ENCODE measurements around the gene C11orf24.
"Not testable (repeated sequence)": the region's sequence is repeated elsewhere in the genome, so short reads cannot be mapped to it uniquely, and the experiment has no call there.

C11orf24 gene

DNA sequence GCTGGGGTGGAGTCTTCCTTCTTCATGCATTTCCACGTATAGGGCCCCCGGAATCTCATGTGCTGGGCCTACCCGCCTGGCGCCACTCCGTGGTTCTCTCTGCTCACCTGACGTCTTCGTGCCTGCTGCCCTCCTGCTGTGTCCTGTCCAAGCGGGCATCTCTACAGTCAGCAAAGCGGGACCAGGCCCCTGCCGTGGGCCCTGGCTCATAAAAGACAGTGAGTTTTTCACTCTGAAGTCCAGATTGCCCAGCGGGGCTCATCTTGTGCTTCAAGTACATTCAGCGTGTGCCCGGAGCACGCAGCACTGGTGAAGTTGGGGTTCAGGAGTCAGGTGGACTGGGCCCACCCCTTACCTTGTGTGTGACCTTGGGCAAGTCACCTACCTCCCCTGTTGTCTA lies 17.4 kb downstream of the C11orf24 start:
- TF ChIP-seq, protein P1, sequence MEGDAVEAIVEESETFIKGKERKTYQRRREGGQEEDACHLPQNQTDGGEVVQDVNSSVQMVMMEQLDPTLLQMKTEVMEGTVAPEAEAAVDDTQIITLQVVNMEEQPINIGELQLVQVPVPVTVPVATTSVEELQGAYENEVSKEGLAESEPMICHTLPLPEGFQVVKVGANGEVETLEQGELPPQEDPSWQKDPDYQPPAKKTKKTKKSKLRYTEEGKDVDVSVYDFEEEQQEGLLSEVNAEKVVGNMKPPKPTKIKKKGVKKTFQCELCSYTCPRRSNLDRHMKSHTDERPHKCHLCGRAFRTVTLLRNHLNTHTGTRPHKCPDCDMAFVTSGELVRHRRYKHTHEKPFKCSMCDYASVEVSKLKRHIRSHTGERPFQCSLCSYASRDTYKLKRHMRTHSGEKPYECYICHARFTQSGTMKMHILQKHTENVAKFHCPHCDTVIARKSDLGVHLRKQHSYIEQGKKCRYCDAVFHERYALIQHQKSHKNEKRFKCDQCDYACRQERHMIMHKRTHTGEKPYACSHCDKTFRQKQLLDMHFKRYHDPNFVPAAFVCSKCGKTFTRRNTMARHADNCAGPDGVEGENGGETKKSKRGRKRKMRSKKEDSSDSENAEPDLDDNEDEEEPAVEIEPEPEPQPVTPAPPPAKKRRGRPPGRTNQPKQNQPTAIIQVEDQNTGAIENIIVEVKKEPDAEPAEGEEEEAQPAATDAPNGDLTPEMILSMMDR (IDR thresholded peaks at IDR 0.05; ENCODE audit: low read depth, low read length): no peak
- DNase-seq (ENCODE audit: low read depth, low spot score): no peak
- H3K4me3 ChIP-seq (ENCODE audit: low read depth, low read length): no peak overlapping the region
- in situ Hi-C loops (cut with HindIII; ENCODE audit: low sequenced_read_pairs): no loop called here

DNA sequence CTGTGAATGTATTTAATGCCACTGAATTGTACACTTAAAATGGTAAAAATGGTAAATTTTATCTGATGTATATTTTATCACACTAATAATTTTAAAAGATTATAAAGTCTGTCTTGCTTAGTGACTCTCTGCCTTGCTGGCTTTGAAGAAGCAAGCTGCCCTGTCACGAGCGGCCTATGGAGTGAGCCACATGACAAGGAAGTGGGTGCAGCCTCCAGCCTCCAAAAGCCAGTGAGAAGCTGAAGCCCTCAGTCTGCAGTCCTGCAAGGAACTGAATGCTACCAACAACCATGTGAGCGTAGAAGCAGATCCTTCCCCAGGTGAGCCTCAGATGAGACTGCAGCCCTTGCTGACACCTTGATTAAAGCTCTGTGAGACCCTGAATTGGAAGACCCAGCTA lies 20.0 kb downstream of the C11orf24 start:
- TF ChIP-seq, protein P1 (IDR thresholded peaks at IDR 0.05; ENCODE audit: low read depth, low read length): no peak
- no peak overlapping the region for H3K4me3 ChIP-seq (ENCODE audit: low read depth, low read length)
- no peak for DNase-seq (ENCODE audit: low read depth, low spot score)
- in situ Hi-C loops (cut with HindIII; ENCODE audit: low sequenced_read_pairs): no loop called here

DNA sequence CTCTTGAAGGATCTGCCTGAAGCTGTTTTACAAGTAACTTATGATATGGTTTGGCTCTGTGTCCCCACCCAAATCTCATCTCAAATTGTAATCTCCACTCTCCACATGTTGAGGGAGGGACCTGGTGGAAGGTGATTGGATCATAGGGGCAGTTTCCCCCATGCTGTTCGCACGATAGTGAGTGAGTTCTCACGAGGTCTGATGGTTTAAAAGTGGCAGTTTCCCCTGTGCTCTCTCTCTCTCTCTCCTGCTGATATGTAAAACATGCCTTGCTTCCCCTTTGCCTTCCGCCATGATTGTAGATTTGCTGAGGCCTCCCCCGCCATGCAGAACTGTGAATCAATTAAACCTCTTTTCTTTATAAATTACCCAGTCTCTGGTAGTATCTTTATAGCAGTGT lies 26.9 kb downstream of the C11orf24 start:
- H3K4me3 ChIP-seq (ENCODE audit: low read depth, low read length); DNase-seq (ENCODE audit: low read depth, low spot score); in situ Hi-C loops (cut with HindIII; ENCODE audit: low sequenced_read_pairs): not testable (repeated sequence)

DNA sequence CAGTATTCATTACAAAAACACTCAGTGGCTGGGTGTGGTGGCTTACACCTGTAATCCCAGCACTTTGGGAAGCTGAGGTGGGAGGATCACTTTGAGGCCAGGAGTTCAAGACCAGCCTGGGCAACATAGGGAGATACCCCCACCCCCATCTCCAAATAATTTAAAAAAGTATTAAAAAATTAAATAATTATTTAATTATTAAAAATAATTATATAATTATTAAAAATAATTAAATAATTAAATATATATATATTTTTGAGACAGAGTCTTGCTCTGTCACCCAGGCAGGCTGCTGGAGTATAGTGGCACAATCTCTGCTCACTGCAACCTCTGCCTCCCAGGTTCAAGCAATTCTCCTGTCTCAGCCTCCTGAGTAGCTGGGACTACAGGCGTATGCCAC lies 27.9 kb downstream of the C11orf24 start:
- in situ Hi-C loops (cut with HindIII; ENCODE audit: low sequenced_read_pairs); H3K4me3 ChIP-seq (ENCODE audit: low read depth, low read length); DNase-seq (ENCODE audit: low read depth, low spot score): not testable (repeated sequence)

DNA sequence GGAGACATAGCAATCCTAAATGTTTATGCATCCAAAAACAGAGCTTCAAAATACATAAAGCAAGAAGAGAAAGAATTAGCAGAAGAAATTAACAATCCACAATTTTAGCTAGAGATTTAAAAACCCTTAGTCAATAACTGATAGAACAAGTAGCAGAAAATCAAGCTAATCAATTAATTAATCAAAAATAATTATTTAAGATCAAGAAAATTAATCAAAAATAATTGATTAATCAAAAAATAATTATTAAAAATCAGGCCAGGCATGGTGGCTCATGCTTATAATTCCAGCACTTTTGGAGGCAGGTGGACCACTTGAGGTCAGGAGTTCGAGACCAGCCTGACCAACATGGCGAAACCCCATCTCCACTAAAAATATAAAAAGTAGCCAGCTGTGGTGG lies 29.2 kb downstream of the C11orf24 start:
- in situ Hi-C loops (cut with HindIII; ENCODE audit: low sequenced_read_pairs): no loop called here
- DNase-seq (ENCODE audit: low read depth, low spot score): no peak
- TF ChIP-seq, protein P1 (IDR thresholded peaks at IDR 0.05; ENCODE audit: low read depth, low read length): no peak
- H3K4me3 ChIP-seq (ENCODE audit: low read depth, low read length): no peak overlapping the region

DNA sequence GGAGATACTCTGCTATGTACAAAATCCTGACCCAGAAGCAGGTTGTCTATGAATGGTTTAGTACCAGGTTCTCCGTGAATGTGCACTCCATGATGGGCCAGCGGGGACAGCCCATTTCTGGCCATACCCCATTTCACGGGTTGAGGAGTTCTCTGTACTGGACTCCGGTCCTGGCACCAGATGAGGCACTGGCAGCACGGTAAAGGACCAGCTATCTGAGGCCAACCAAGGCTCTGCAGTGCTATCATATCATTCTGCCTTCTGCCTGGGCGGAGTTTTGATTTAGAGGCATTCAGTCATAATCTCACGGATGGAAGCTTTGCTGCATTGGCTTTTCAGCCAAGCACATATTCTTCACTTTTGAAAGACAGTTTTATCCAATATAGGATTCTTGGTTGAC lies 40.2 kb downstream of the C11orf24 start:
- no peak for DNase-seq (ENCODE audit: low read depth, low spot score)
- TF ChIP-seq, protein P1 (IDR thresholded peaks at IDR 0.05; ENCODE audit: low read depth, low read length): no peak

DNA sequence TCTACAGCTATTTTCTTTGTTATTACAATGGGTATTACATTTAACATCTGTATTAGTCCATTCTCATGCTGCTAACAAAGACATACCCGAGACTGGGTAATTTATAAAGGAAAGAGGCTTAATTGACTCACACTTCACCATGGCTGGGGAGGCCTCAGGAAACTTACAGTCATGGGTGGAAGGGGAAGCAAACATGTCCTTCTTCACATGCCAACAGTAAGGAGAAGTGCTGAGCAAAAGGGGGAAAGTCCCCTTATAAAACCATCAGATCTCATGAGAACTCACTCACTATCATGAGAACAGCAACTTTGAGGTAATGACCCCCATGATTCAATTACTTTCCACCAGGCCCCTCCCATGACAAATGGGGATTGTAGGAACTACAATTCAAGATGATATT lies 42.2 kb downstream of the C11orf24 start:
- DNase-seq (ENCODE audit: low read depth, low spot score): no peak
- in situ Hi-C loops (cut with HindIII; ENCODE audit: low sequenced_read_pairs): no loop called here
- H3K4me3 ChIP-seq (ENCODE audit: low read depth, low read length): no peak overlapping the region
- TF ChIP-seq, protein P1 (IDR thresholded peaks at IDR 0.05; ENCODE audit: low read depth, low read length): no peak

More for the DNA sequence above, 40.2 kb downstream of the C11orf24 start:
- H3K4me3 ChIP-seq (ENCODE audit: low read depth, low read length): no peak overlapping the region
- in situ Hi-C loops (cut with HindIII; ENCODE audit: low sequenced_read_pairs): no loop called here

DNA sequence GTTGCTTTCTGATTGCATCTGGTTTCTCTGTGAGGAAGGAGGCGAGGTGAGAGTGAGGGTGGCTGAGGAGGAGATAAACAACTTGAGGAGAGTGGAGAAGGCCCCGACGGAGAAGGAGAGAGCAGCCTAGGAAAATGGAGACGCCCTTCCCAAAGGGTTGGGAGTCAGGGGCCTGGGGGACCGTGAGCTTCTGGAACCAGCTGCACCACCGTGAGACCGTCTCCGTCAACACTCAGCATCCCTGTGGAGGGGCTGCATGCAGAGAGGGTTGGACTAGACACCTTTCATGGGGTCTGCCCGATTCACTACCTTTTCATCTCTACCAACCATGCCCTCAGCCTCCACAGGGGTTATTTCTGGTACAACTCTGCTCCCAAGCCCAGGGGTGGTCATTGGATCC lies 45.4 kb downstream of the C11orf24 start:
- no peak overlapping the region for H3K4me3 ChIP-seq (ENCODE audit: low read depth, low read length)
- no peak for DNase-seq (ENCODE audit: low read depth, low spot score)
- in situ Hi-C loops (cut with HindIII; ENCODE audit: low sequenced_read_pairs): no loop called here
- TF ChIP-seq, protein P1 (IDR thresholded peaks at IDR 0.05; ENCODE audit: low read depth, low read length): no peak
